ENCODE results near the gene ITGA2.

The ITGA2 gene

GRCh38 chr5:52977264-52977897 is 11.8 kb upstream of the ITGA2 start:
- Mint-ChIP-seq H3K4me3 (no peak overlapping the region), H3K27ac (no peak overlapping the region), H3K27me3 (peaks cover 42% of the 10 kb centered on the region), H3K9me3 (peaks cover 8% of the 10 kb centered on the region), H3K4me1 (ENCODE audit: low read depth) (no peaks in the 10 kb centered on the region), H3K36me3 (ENCODE audit: low read depth) (no peaks in the 10 kb centered on the region)

DNA sequence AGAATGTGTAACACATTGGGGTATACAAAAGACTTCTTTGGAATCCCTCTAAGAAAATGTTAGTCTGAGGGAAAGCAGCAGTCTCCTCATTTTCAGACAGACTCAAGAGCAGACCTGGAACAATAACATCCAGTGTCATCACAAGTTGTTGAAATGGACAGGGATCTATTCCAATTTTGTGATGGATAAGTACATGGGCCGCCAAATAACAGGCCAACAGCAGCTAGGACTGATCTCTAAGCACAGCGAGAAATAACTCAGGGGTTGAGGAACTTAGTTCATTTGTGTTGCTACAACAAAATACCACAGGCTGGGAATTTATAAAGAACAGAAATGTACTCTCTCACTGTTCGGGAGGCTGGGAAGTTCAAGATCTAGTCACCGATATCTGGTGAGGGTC is 7.6 kb upstream of the ITGA2 start:
- Mint-ChIP-seq H3K36me3 (ENCODE audit: low read depth) (no peaks in the 10 kb centered on the region), H3K27me3 (peaks cover 43% of the 10 kb centered on the region), H3K9me3 (peaks cover 4% of the 10 kb centered on the region), H3K4me1 (ENCODE audit: low read depth) (peaks cover 15% of the 10 kb centered on the region), H3K4me3 (no peak overlapping the region), H3K27ac (no peak overlapping the region)

GRCh38 chr5:52983731-52984636 is 5.2 kb upstream of the ITGA2 start:
- H3K27me3 Mint-ChIP-seq, result peaks cover 52% of the 10 kb centered on the region
- H3K27ac Mint-ChIP-seq, result no peak overlapping the region
- no peaks in the 10 kb centered on the region for H3K9me3 Mint-ChIP-seq
- peaks cover 31% of the 10 kb centered on the region for H3K4me1 Mint-ChIP-seq (ENCODE audit: low read depth)
- H3K4me3 Mint-ChIP-seq, result no peak overlapping the region
- no peaks in the 10 kb centered on the region for H3K36me3 Mint-ChIP-seq (ENCODE audit: low read depth)

DNA sequence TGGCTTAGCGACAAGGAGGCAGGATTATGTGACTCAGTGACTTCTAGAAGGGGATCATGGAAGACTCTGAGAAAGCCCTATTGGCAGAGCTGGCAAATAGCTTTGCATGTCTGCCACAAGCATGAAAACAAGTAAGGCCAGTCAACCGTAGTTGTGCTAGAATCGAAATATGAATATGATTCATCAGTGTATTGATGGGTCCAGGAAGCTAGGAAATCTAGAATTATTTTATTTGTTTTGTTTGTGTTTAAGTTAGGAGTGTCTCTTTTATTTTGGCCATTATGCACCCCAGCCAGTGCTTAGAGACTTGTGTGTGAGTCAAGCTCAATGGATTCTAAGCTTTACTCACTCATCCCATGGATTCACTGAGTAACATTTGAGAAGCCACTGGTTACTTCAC is 3.8 kb upstream of the ITGA2 start:
- H3K27me3 Mint-ChIP-seq, result peaks cover 46% of the 10 kb centered on the region
- H3K4me3 Mint-ChIP-seq, result no peak overlapping the region
- no peak overlapping the region for H3K27ac Mint-ChIP-seq
- no peaks in the 10 kb centered on the region for H3K36me3 Mint-ChIP-seq (ENCODE audit: low read depth)
- H3K4me1 Mint-ChIP-seq (ENCODE audit: low read depth), result peaks cover 36% of the 10 kb centered on the region
- H3K9me3 Mint-ChIP-seq, result no peaks in the 10 kb centered on the region

DNA sequence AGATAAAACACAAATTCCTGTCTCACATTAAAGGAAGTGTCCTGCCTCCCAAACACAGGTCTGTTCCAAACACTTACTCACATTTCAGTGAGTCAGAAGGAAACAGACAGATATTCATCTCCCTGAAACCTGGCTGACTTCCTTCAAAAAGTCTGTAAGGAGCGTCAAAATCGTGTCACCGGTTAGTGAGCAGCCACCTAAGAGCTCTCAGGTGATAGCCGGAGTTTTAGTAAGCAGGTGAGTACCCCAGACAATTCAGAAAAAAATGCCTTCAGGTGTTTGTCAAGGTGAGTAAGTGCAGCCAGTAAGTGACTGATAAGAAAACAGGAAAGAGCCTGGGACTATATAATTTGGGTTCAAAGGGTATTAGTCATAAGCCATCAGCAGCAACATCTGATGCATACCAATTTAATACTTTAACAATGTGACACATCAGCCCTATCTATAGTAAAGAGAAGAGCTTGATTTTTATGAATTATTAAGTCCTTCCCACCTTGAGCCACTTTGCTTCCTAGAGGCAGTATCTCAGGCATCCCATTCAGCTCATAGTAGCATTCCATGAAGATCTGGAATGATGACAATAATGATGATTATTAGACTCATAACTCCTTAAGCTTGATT is 1.3 kb upstream of the ITGA2 start:
- Mint-ChIP-seq H3K36me3 (ENCODE audit: low read depth) (no peaks in the 10 kb centered on the region), H3K4me3 (peak overlapping the region; percentile 74), H3K27me3 (peaks cover 52% of the 10 kb centered on the region)

GRCh38 chr5:52988335-52989024 is 672 bp upstream of the ITGA2 start:
- H3K4me1 Mint-ChIP-seq (ENCODE audit: low read depth), result peaks cover 34% of the 10 kb centered on the region
- no peaks in the 10 kb centered on the region for H3K36me3 Mint-ChIP-seq (ENCODE audit: low read depth)
- peaks cover 53% of the 10 kb centered on the region for H3K27me3 Mint-ChIP-seq
- no peaks in the 10 kb centered on the region for H3K9me3 Mint-ChIP-seq
- peak overlapping the region; percentile 59 for H3K27ac Mint-ChIP-seq
- H3K4me3 Mint-ChIP-seq, result peak overlapping the region; percentile 74

More for the DNA sequence above, 1.3 kb upstream of the ITGA2 start:
- no peaks in the 10 kb centered on the region for H3K9me3 Mint-ChIP-seq
- H3K4me1 Mint-ChIP-seq (ENCODE audit: low read depth), result peaks cover 36% of the 10 kb centered on the region
- H3K27ac Mint-ChIP-seq, result peak overlapping the region; percentile 59

DNA sequence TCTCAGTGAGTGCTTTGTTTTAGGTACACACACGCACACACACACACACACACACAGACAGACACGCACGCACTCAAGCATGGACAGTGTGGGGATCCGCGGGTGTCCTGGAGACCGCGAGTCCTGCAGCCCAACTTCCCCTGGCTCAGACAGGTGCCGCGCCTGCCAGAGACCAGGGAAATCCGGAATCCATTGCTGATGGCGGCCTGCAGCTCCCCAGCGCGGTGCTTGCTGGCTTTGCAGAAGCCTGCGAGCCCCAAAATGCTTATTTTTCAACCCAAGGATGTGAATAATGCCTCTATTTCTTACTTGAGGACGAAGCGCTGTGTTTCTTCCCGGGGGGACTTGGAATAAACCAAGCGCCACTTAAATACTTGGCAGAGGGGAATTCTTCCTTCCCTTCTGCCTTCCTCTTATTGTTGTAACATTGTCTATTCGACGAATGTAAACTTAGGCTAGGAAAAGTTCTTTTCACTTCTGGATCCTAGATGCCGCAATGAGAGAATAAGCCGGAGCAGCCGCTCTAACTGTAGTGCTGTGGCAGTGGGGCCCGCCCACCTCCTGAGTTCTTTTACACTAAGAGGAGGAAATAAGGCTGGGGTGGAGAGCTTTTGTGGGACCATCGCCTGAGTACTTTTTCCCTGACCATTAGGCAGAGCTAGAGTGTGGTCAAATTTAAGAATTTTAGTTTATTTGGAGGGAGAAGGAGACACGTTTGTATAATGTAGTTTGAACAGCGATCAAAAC is 802 bp downstream of the ITGA2 start:
- Mint-ChIP-seq H3K4me1 (ENCODE audit: low read depth) (peaks cover 22% of the 10 kb centered on the region), H3K9me3 (no peaks in the 10 kb centered on the region), H3K36me3 (ENCODE audit: low read depth) (no peaks in the 10 kb centered on the region), H3K27ac (no peak overlapping the region), H3K27me3 (peaks cover 52% of the 10 kb centered on the region), H3K4me3 (peak overlapping the region; percentile 72)

DNA sequence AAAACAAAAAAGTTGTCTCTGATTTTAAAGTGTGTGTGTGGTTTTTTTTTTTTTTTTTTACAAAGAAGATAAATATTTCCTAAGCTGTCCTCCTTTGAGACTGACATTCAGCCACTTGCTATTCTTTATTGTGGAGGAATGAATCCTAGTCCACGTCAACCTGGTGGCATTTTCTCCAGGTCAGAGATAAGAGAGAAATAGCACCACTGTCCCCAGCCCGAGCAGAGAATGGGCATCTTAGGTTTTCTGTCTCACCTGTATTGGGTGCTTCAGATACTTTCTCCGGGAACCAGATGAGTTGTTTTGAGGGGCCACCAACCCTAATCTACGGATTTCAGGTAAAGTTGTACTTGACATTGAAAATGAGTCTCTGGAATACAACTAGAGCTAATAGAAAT is 1.4 kb downstream of the ITGA2 start:
- H3K4me1 Mint-ChIP-seq (ENCODE audit: low read depth), result peaks cover 22% of the 10 kb centered on the region
- H3K36me3 Mint-ChIP-seq (ENCODE audit: low read depth), result no peaks in the 10 kb centered on the region
- H3K9me3 Mint-ChIP-seq, result no peaks in the 10 kb centered on the region
- peaks cover 49% of the 10 kb centered on the region for H3K27me3 Mint-ChIP-seq
- H3K4me3 Mint-ChIP-seq, result peak overlapping the region; percentile 31
- H3K27ac Mint-ChIP-seq, result no peak overlapping the region

DNA sequence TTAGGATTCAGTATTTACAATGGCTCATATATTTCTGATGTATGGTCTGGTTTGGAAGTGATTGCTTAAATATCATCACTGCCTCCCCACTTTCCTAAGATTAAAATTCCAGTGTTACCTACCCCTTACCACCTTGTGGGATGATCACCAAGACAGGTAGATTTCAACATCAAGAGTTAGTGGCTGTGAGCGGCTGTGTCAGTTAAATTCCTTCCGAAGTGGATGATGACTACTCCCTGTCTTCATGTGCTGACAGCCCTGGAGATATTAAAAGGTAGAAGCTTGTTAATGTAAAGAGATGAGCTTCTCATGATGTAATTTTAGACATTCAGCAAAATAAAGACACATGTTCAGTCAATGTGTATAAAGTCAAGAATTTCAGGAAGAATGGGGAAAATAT is 4.2 kb downstream of the ITGA2 start:
- Mint-ChIP-seq H3K4me1 (ENCODE audit: low read depth) (peaks cover 10% of the 10 kb centered on the region), H3K4me3 (no peak overlapping the region), H3K36me3 (ENCODE audit: low read depth) (no peaks in the 10 kb centered on the region), H3K27ac (no peak overlapping the region), H3K9me3 (no peaks in the 10 kb centered on the region), H3K27me3 (peaks cover 36% of the 10 kb centered on the region)

DNA sequence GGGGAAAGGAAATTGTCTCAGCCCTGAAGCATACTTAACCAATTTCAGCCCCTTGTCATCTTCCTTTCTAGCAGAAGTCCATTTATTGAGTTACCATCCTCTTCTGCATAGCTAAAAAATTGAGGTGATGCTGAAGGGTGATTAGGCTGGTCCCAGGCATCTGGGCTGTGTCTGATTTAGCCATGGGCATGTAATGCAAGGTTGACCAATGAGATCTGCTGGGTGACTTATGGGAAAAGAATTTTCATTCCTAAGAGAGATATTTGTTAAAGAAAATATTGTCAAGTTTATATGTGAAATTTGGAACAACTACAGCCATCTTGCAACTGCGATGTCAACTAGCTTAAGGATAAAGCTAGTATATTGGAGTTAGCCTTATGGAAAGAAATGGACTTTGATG is 5.1 kb downstream of the ITGA2 start:
- Mint-ChIP-seq H3K27me3 (peaks cover 32% of the 10 kb centered on the region), H3K4me3 (no peak overlapping the region), H3K27ac (no peak overlapping the region), H3K4me1 (ENCODE audit: low read depth) (peaks cover 6% of the 10 kb centered on the region), H3K36me3 (ENCODE audit: low read depth) (no peaks in the 10 kb centered on the region), H3K9me3 (no peaks in the 10 kb centered on the region)

DNA sequence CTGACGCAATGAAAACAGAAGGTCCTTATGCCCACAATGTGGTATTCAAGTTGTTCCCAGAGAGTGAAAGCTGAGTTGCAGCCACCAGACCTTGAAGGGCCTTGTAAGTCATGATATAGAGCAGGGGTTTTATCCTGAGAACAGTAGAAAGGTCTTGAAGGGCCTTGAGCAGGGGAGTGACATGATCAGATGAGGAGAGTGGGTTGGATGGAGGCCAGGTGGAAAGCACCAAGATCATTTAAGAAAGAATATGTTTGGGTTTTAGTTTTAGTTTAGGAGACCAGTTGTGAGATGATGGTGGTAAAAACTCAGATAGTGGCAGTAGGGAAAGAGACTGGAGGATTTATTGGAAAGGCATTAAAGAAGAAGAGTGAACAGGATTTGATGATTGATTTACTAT is 5.9 kb downstream of the ITGA2 start:
- Mint-ChIP-seq H3K4me3 (no peak overlapping the region), H3K9me3 (no peaks in the 10 kb centered on the region), H3K4me1 (ENCODE audit: low read depth) (peaks cover 2% of the 10 kb centered on the region), H3K36me3 (ENCODE audit: low read depth) (no peaks in the 10 kb centered on the region), H3K27me3 (peaks cover 29% of the 10 kb centered on the region), H3K27ac (no peak overlapping the region)

GRCh38 chr5:52995914-52996313 is 6.8 kb downstream of the ITGA2 start:
- no peaks in the 10 kb centered on the region for H3K36me3 Mint-ChIP-seq (ENCODE audit: low read depth)
- H3K27ac Mint-ChIP-seq, result no peak overlapping the region
- no peaks in the 10 kb centered on the region for H3K9me3 Mint-ChIP-seq
- H3K4me1 Mint-ChIP-seq (ENCODE audit: low read depth), result no peaks in the 10 kb centered on the region
- H3K27me3 Mint-ChIP-seq, result peaks cover 21% of the 10 kb centered on the region
- no peak overlapping the region for H3K4me3 Mint-ChIP-seq

DNA sequence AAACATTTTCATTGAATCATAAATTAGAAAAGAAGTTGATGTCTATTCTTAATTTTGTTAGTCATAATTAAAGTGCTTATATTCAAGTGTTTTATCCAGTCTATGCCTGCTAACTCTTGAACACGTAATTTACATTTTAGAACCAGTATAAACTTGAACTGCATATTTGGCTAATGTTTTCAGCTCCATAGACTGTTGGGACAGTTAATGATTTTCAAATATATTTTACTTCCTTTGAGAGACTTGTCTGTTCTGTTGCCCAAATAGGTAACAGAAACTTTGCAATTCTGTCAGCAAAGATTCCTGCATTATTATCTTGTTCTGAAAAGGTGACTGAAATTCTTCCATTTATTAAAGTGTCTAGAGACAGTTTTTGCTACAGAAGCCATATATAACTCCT is 7.8 kb downstream of the ITGA2 start:
- Mint-ChIP-seq H3K4me3 (no peak overlapping the region), H3K36me3 (ENCODE audit: low read depth) (no peaks in the 10 kb centered on the region), H3K27ac (no peak overlapping the region), H3K4me1 (ENCODE audit: low read depth) (no peaks in the 10 kb centered on the region), H3K9me3 (no peaks in the 10 kb centered on the region), H3K27me3 (peaks cover 23% of the 10 kb centered on the region)

DNA sequence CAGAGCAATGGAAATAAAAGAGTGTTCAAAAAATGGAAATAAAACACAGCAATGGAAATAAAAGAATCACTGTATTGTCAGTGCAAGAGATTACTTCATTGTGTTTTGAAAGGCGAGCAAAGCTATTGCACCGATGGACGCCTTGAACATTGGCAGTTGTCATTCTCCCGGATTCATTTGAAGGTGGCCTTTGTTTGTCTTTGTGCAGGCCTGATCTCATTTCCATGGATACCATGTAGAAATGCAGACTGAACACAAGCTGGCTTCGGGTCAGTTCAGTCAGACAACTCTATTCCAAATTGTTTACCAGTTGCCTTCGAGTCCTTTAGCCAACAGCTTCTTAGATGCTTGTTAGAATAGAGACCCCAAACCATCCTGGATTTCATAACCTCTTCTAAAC is 8.3 kb downstream of the ITGA2 start:
- Mint-ChIP-seq H3K4me1 (ENCODE audit: low read depth) (no peaks in the 10 kb centered on the region), H3K4me3 (no peak overlapping the region), H3K36me3 (ENCODE audit: low read depth) (no peaks in the 10 kb centered on the region), H3K27ac (no peak overlapping the region), H3K9me3 (no peaks in the 10 kb centered on the region), H3K27me3 (peaks cover 19% of the 10 kb centered on the region)
